K562 (cell line): ENCODE measurements around the gene MIS18A. TPM values are rescaled to one million over a fixed set of nuclear protein-coding genes. Genes with fewer than 3 reads are reported as not detected.

Experiments used
- ARID1B ChIP-seq: fragments of 450-650 bp; IDR thresholded peaks from 2 replicates; pipeline ENCODE4 v1.6.1; 2016; ENCODE audit warnings: antibody characterized with exemption, mild to moderate bottlenecking, inconsistent platforms
- ARNT ChIP-seq, 2 experiments: fragments of 450-650 bp; IDR thresholded peaks; 2 replicates each; pipeline ENCODE4 v1.6.1; 2016; ENCODE audit warnings: mild to moderate bottlenecking in 1 of 2
- CGGBP1 ChIP-seq: fragments of 250-450 bp; sonication (Bioruptor Pico); IDR thresholded peaks from 2 replicates; pipeline ENCODE4 v1.9.0; 2021; ENCODE audit warnings: mild to moderate bottlenecking
- CREB1 ChIP-seq, 2 experiments: sonication (generic) in 1 of 2; formaldehyde crosslinking in 1 of 2; IDR thresholded peaks; 2 replicates each; pipeline versions ENCODE4 v1.6.1 to v1.8.0; 2012 to 2022; ENCODE audit warnings: inconsistent platforms in 1 of 2, mild to moderate bottlenecking in 1 of 2, missing genetic modification reagents in 1 of 2, moderate library complexity in 1 of 2
- E4F1 ChIP-seq: fragments of 250-450 bp; sonication (Bioruptor Pico); IDR thresholded peaks from 2 replicates; pipeline ENCODE4 v1.5.0; 2021; ENCODE audit warnings: mild to moderate bottlenecking, borderline replicate concordance
- PHB ChIP-seq: fragments of 250-450 bp; sonication (Bioruptor Pico); IDR thresholded peaks from 2 replicates; pipeline ENCODE4 v1.5.0; 2021
- RBBP5 ChIP-seq: fragments of 200-600 bp; sonication (generic); IDR thresholded peaks from 2 replicates; pipeline ENCODE4 v1.6.1; 2012; ENCODE audit warnings: borderline replicate concordance, mild to moderate bottlenecking, low read length, control low read depth, inconsistent platforms; ENCODE audit not compliant: insufficient read depth, poor library complexity, severe bottlenecking
- SMARCA5 ChIP-seq: fragments of 450-650 bp; IDR thresholded peaks from 2 replicates; pipeline ENCODE4 v1.6.1; 2016
- THRA ChIP-seq: fragments of 450-650 bp; IDR thresholded peaks from 2 replicates; pipeline ENCODE4 v1.6.1; 2017; ENCODE audit warnings: mild to moderate bottlenecking, moderate library complexity
- XRCC4 ChIP-seq: IDR thresholded peaks from one replicate; pipeline ENCODE4 v1.6.1; 2011; ENCODE audit not compliant: insufficient read depth, insufficient read length; ENCODE audit errors: extremely low read depth
- ZNF124 ChIP-seq: sonication (generic); formaldehyde crosslinking; IDR thresholded peaks from 2 replicates; pipeline ENCODE4 v1.8.1; 2022; ENCODE audit warnings: missing genetic modification reagents
- ZNF140 ChIP-seq: fragments of 250-450 bp; sonication (Bioruptor Pico); IDR thresholded peaks from 2 replicates; pipeline ENCODE4 v1.8.0; 2021; ENCODE audit warnings: moderate library complexity, mild to moderate bottlenecking, inconsistent platforms
- ZNF318 ChIP-seq, 2 experiments: fragments of 450-650 bp; IDR thresholded peaks; 2 replicates each; pipeline ENCODE4 v1.6.1; 2016; ENCODE audit warnings: mild to moderate bottlenecking in 2 of 2, borderline replicate concordance in 1 of 2, low read depth in 1 of 2, moderate library complexity in 1 of 2
- ZNF507 ChIP-seq: conservative IDR thresholded peaks from 2 replicates; pipeline ENCODE4 v1.6.1; 2017; ENCODE audit warnings: missing genetic modification characterization, missing compliant biosample characterization
- polyA plus RNA-seq, 8 experiments: library from polyadenylated mRNA; depleted of rRNA in 4 of 8; stranded (reverse) in 5 of 8; unstranded in 3 of 8; fragments of >200 nt; fragmentation: Nextera tagmentation in 2 of 8; fragmentation: Illumina TruSeq in 1 of 8; extraction: Ambion mirVana in 2 of 8; extraction: Trizol in 1 of 8; gene quantifications; 2 replicates each; pipeline versions ENCODE4 v1.2.1 to v1.2.3, GENCODE V29; 2011 to 2014; ENCODE audit warnings: inconsistent platforms in 1 of 8, missing spikeins in 1 of 8
- total RNA-seq, 7 experiments: library from RNA; depleted of rRNA in 6 of 7; stranded (reverse); fragments of >200 nt in 6 of 7; fragmentation: Illumina TruSeq in 2 of 7; extraction: Trizol in 2 of 7; gene quantifications; 2 replicates each; pipeline versions ENCODE4 v1.2.1 to v1.2.3, GENCODE V29; 2011 to 2021; ENCODE audit warnings: low replicate concordance in 1 of 7

The MIS18A gene
- total and polyA plus RNA-seq, 9 of the 15 experiments (the other 6 are each of a cell fraction or from before 2014, with no cell fraction given): 17.7 to 75.3 (median 60.3) TPM

GRCh38 chr21:32278518-32279376 is at the start of gene MIS18A (continued):
- TF ChIP-seq THRA (no peak), SMARCA5 (no peak), PHB (CRISPR knock-in tag) (no peak), E4F1 (CRISPR knock-in tag) (no peak), ZNF507 (tag) (no peak), XRCC4 (no peak), ZNF124 (CRISPR knock-in tag) (no peak), ZNF140 (no peak), CREB1 (IDR thresholded peaks at IDR 0.05) (no peak; the same call in 1 of the 2 replicates), CREB1 (CRISPR knock-in tag; IDR thresholded peaks at IDR 0.05) (no peak), ARNT (IDR thresholded peaks at IDR 0.05) (no peak; a peak in 1 of 4 replicates), ZNF318 (IDR thresholded peaks at IDR 0.05; ENCODE audit: borderline replicate concordance in 1 of 2, low read depth in 1 of 2) (no peak), RBBP5 (peak; percentile 93), CGGBP1 (CRISPR knock-in tag) (no peak), ARID1B (peak; percentile 37; the same call in 1 of the 2 replicates)
